ENCODE results near the gene IRF2BP1. TPM values are rescaled to one million over a fixed set of nuclear protein-coding genes. Genes with fewer than 3 reads are reported as not detected.
A peak's percentile ranks its signal among the peaks of the same experiment; 100 is the strongest.

Gene IRF2BP1
- total and polyA plus RNA-seq, 2 of the 13 experiments (the other 11 are each of a cell fraction or from before 2014, with no cell fraction given), result 4.3 to 14.3 TPM

GRCh38 chr19:45882652-45883585 lies 3.0 kb downstream of the IRF2BP1 start:
- DNase-seq (ENCODE audit: low spot score) (peak; percentile 93), ATAC-seq (peak; percentile 57), FAIRE-seq (peak; percentile 80)
- H3K27ac ChIP-seq (ENCODE audit: extremely low read length, insufficient read depth, low read length), result peak overlapping the region; percentile 87
- no peaks in the 10 kb centered on the region for H3K9me3 ChIP-seq (ENCODE audit: low read length)
- ChIA-PET POLR2A (interaction anchor here (0.8 to 10.3 kb wide), 15 partner anchors 12 to 241 kb away, joined by 3 to 388 read pairs (median 5); partner anchors contain the start of genes CCDC61, FOXA3, MYPOP and SIX5), CTCF (ENCODE audit: low intra/inter-chr PET ratio, low total read pairs) (interaction anchor here (0.6 to 5.3 kb wide), 11 partner anchors 9 to 194 kb away, joined by 3 to 263 read pairs (median 4); partner anchors contain the start of genes DMWD, FOXA3, MYPOP and SYMPK)
- intact Hi-C loops (cut with micrococcal nuclease; ENCODE audit: unreplicated experiment) (loop anchor here (1.0 kb wide), 2 partner anchors 20 to 66 kb away; partner anchors contain the start of gene SYMPK), in situ Hi-C loops (cut with HindIII; ENCODE audit: extremely low pct_ligation_motif_present, low pct_unique_long_range_greater_than_20kb) (no loop called here)
- BruUV-seq (replicated peaks), result TSS peak; percentile 64
- H3K4me3 ChIP-seq (replicated peaks in 1 of 3; ENCODE audit: insufficient read depth in 1 of 3, low read depth in 2 of 3, low read length in 3 of 3), result peak overlapping the region; percentile 58 to 75 (median 58)
- no peaks in the 10 kb centered on the region for H3K36me3 ChIP-seq (replicated peaks in 1 of 2; ENCODE audit: control insufficient read depth in 1 of 2, insufficient read depth in 2 of 2, low read length in 2 of 2)
- H3K79me2 ChIP-seq (ENCODE audit: insufficient read depth, low read length), result peaks cover 15% of the 10 kb centered on the region
- H2AFZ ChIP-seq (ENCODE audit: low read length), result no peak overlapping the region
- peak overlapping the region; percentile 78 for H3K9ac ChIP-seq (ENCODE audit: insufficient read depth, low read depth, low read length)
- H3K4me1 ChIP-seq (ENCODE audit: insufficient read depth, low read length), result peaks cover 66% of the 10 kb centered on the region
- peak overlapping the region; percentile 94 for H3K4me2 ChIP-seq (ENCODE audit: low read depth, low read length)
- H3K27me3 ChIP-seq (ENCODE audit: control insufficient read depth in 1 of 2, insufficient read depth in 2 of 2, low read length in 2 of 2), result no peaks in the 10 kb centered on the region
- under 1% methylated on average over 25 of the region's 47 CpGs for WGBS (ENCODE audit: low lambda C conversion rate)
- no peaks in the 10 kb centered on the region for H4K20me1 ChIP-seq (ENCODE audit: insufficient read depth, low read length)
- TF ChIP-seq HDAC6 (IDR thresholded peaks at IDR 0.05; ENCODE audit: low read depth, low read length) (no peak), DNMT1 (CRISPR knock-in tag; IDR thresholded peaks at IDR 0.05) (no peak; the same call in 1 of the 2 replicates), ZEB1 (IDR thresholded peaks at IDR 0.05; ENCODE audit: insufficient replicate concordance, low read depth) (peak; percentile 93), NFIB (CRISPR knock-in tag; IDR thresholded peaks at IDR 0.05; ENCODE audit: borderline replicate concordance) (no peak), NR1H2 (CRISPR knock-in tag; IDR thresholded peaks at IDR 0.05; ENCODE audit: borderline replicate concordance, low read depth) (no peak), FIP1L1 (IDR thresholded peaks at IDR 0.05; ENCODE audit: borderline replicate concordance, insufficient read depth, low read depth, low read length) (peak; percentile 91; the same call in 1 of the 2 replicates), NR0B2 (CRISPR knock-in tag; IDR thresholded peaks at IDR 0.05) (no peak), SRSF1 (optimal IDR thresholded peaks at IDR 0.05; ENCODE audit: low read depth, low read length) (peak; percentile 51), MLX (CRISPR knock-in tag; IDR thresholded peaks at IDR 0.05) (peak; percentile 53; the same call in 1 of the 2 replicates), CENPX (CRISPR knock-in tag; IDR thresholded peaks at IDR 0.05) (no peak), MYC (CRISPR knock-in tag; IDR thresholded peaks at IDR 0.05; ENCODE audit: borderline replicate concordance) (peak; percentile 66; the same call in 1 of the 2 replicates), KDM1A (CRISPR knock-in tag; IDR thresholded peaks at IDR 0.05) (peak; percentile 100)
- TF ChIP-seq, protein P1, sequence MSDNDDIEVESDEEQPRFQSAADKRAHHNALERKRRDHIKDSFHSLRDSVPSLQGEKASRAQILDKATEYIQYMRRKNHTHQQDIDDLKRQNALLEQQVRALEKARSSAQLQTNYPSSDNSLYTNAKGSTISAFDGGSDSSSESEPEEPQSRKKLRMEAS (IDR thresholded peaks at IDR 0.05), result peak; percentile 80

Measured in HepG2 (cell line).